ENCODE results near the gene ADIPOQ. TPM values are rescaled to one million over a fixed set of nuclear protein-coding genes. Genes with fewer than 3 reads are reported as not detected.
"Not testable (repeated sequence)": the region's sequence is repeated elsewhere in the genome, so short reads cannot be mapped to it uniquely, and the experiment has no call there.

ADIPOQ gene
- total RNA-seq, 1 experiment from 2014 or later, result not detected

GRCh38 chr3:186874216-186874615, 31.7 kb downstream of the ADIPOQ start:
- H2BK5ac ChIP-seq (ENCODE audit: insufficient read length, low read length); H3K14ac ChIP-seq (ENCODE audit: insufficient read depth, low read length); H3T11ph ChIP-seq (ENCODE audit: low read length); H3K27me3 Mint-ChIP-seq (ENCODE audit: low read depth); H4K20me1 ChIP-seq (ENCODE audit: control insufficient read depth, insufficient read depth, insufficient read length); H2AFZ ChIP-seq (ENCODE audit: low read length); H3K4me3 Mint-ChIP-seq; H3K9ac ChIP-seq (ENCODE audit: extremely low read depth, insufficient read length, low read length); H3K4me1 ChIP-seq (ENCODE audit: insufficient read depth, low read length); H3K23ac ChIP-seq (ENCODE audit: insufficient read length, low read depth, low read length); H3K18ac ChIP-seq (ENCODE audit: insufficient read length, low read depth, low read length); H2BK12ac ChIP-seq (ENCODE audit: insufficient read length, low read depth, low read length); H4K5ac ChIP-seq (ENCODE audit: insufficient read length, low read depth, low read length); H3K27me3 ChIP-seq (ENCODE audit: insufficient read depth, low read length); H3K27ac Mint-ChIP-seq; H3K9me3 ChIP-seq (ENCODE audit: control insufficient read depth, low read depth, low read length); H2BK15ac ChIP-seq (ENCODE audit: low read depth, low read length); H3K23me2 ChIP-seq (ENCODE audit: insufficient read length, low read depth, low read length, poor library complexity, severe bottlenecking); H3K27ac ChIP-seq (ENCODE audit: insufficient read length, low read depth, low read length); H3K4me1 Mint-ChIP-seq; H3K79me1 ChIP-seq (ENCODE audit: insufficient read depth, low read depth, low read length, poor library complexity, severe bottlenecking); H3K4ac ChIP-seq (ENCODE audit: low read depth, low read length); H3K4me2 ChIP-seq (ENCODE audit: insufficient read depth, insufficient read length, low read length); H2BK20ac ChIP-seq (ENCODE audit: low read depth, low read length, poor library complexity, severe bottlenecking); H4K8ac ChIP-seq (replicated peaks; ENCODE audit: insufficient read length, low read depth, low read length); H3K56ac ChIP-seq (ENCODE audit: insufficient read length, low read depth, low read length); H3K79me2 ChIP-seq (ENCODE audit: insufficient read depth, low read length); H2BK120ac ChIP-seq (ENCODE audit: low read depth, low read length, poor library complexity, severe bottlenecking); H4K91ac ChIP-seq (ENCODE audit: insufficient read length, low read depth, low read length); H2AK5ac ChIP-seq (ENCODE audit: insufficient read length, low read length); DNase-seq: not testable (repeated sequence)
- Mint-ChIP-seq H3K9me3 (peaks cover 32% of the 10 kb centered on the region in 2 experiments), H3K36me3 (ENCODE audit: insufficient read depth in 1 of 3, low read depth in 3 of 3) (peaks cover 9 to 28% (median 13%) of the 10 kb centered on the region in 3 experiments; a peak in 6 of 7 replicates)
- WGBS (ENCODE audit: extremely low coverage, insufficient read length, low lambda C conversion rate), result no CpG with 5 or more reads among the region's 24 CpGs

GRCh38 chr3:186874841-186875240, 32.3 kb downstream of the ADIPOQ start:
- H3T11ph ChIP-seq (ENCODE audit: low read length); H3K4me1 Mint-ChIP-seq; H3K14ac ChIP-seq (ENCODE audit: insufficient read depth, low read length); H3K27ac ChIP-seq (ENCODE audit: insufficient read length, low read depth, low read length); DNase-seq; H3K27me3 ChIP-seq (ENCODE audit: insufficient read depth, low read length); H2AFZ ChIP-seq (ENCODE audit: low read length); H3K79me1 ChIP-seq (ENCODE audit: insufficient read depth, low read depth, low read length, poor library complexity, severe bottlenecking); H2BK5ac ChIP-seq (ENCODE audit: insufficient read length, low read length); H3K4ac ChIP-seq (ENCODE audit: low read depth, low read length); H3K27me3 Mint-ChIP-seq (ENCODE audit: low read depth); H2BK12ac ChIP-seq (ENCODE audit: insufficient read length, low read depth, low read length); H3K4me3 Mint-ChIP-seq; H3K9me3 ChIP-seq (ENCODE audit: control insufficient read depth, low read depth, low read length); H4K20me1 ChIP-seq (ENCODE audit: control insufficient read depth, insufficient read depth, insufficient read length); H3K27ac Mint-ChIP-seq; H2BK120ac ChIP-seq (ENCODE audit: low read depth, low read length, poor library complexity, severe bottlenecking); H4K5ac ChIP-seq (ENCODE audit: insufficient read length, low read depth, low read length); H2BK20ac ChIP-seq (ENCODE audit: low read depth, low read length, poor library complexity, severe bottlenecking); H3K23me2 ChIP-seq (ENCODE audit: insufficient read length, low read depth, low read length, poor library complexity, severe bottlenecking); H3K79me2 ChIP-seq (ENCODE audit: insufficient read depth, low read length); H3K56ac ChIP-seq (ENCODE audit: insufficient read length, low read depth, low read length); H4K91ac ChIP-seq (ENCODE audit: insufficient read length, low read depth, low read length); H3K4me2 ChIP-seq (ENCODE audit: insufficient read depth, insufficient read length, low read length); H4K8ac ChIP-seq (replicated peaks; ENCODE audit: insufficient read length, low read depth, low read length); H3K4me1 ChIP-seq (ENCODE audit: insufficient read depth, low read length); H3K9ac ChIP-seq (ENCODE audit: extremely low read depth, insufficient read length, low read length); H2AK5ac ChIP-seq (ENCODE audit: insufficient read length, low read length); H3K18ac ChIP-seq (ENCODE audit: insufficient read length, low read depth, low read length); H3K23ac ChIP-seq (ENCODE audit: insufficient read length, low read depth, low read length); H2BK15ac ChIP-seq (ENCODE audit: low read depth, low read length): not testable (repeated sequence)
- no CpG with 5 or more reads among the region's 4 CpGs for WGBS (ENCODE audit: extremely low coverage, insufficient read length, low lambda C conversion rate)
- H3K36me3 Mint-ChIP-seq (ENCODE audit: insufficient read depth in 1 of 3, low read depth in 3 of 3), result peaks cover 9 to 28% (median 13%) of the 10 kb centered on the region in 3 experiments; a peak in 6 of 7 replicates
- peaks cover 32% of the 10 kb centered on the region in 2 experiments for H3K9me3 Mint-ChIP-seq

Measured in H9 (cell line).